NK-92 (cell line): ENCODE results near the gene SLC23A3.

Experiments
- DNase-seq: peaks from one replicate; lab custom pipeline; 2025; ENCODE audit not compliant: unreplicated experiment; lab: John Stamatoyannopoulos, UW

SLC23A3 gene

DNA sequence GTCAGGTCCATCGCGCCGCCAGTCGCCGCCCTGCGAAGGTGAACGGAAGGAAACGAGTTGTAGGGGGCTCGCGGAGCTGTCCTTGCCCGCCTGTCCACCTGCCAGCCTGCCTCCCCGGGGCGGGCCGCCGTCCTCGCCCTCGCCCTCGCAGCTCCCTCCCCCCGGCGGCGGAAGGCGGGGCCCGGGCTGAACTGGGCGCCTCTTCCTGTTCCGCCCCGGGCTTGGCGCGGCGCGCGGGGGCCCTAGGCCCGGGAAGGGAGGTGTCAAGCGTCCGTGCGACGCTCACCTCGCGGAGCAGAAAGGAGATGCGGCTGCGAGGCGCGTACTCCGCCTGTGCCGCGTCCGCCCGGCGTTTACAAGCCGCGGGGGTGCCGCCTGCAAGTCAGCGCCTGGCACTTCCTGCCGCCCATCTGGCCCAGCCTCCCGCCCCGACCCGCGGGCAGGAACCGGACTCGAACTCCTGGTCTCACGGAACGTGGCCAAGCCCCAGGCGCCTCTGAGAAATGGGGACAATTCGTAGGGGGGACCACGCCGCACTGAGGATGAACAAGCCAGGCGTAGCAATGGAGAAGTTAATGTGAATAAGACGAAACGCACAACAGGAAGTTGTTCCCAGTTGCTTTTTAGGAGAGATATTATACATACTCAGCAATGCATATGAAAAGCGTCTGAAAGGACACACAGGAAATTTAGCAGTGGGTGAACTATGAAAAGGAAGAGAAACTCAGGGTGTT lies 7.2 kb upstream of the SLC23A3 start, which contains the start of gene CNPPD1:
Gene CNPPD1, minus strand, starts transcription at position 108 of the 734 bp plus-strand sequence. Its CDS starts 97 bp downstream, at position 11.
- DNase-seq, result no peak

GRCh38 chr2:219175928-219176817 lies 6.3 kb upstream of the SLC23A3 start:
- no peak for DNase-seq

GRCh38 chr2:219175486-219175885 lies 5.7 kb upstream of the SLC23A3 start:
- DNase-seq, result no peak

- DNase-seq, result no peak
These were observed 5.0 kb upstream of the SLC23A3 start for GRCh38 chr2:219174801-219175200.

DNA sequence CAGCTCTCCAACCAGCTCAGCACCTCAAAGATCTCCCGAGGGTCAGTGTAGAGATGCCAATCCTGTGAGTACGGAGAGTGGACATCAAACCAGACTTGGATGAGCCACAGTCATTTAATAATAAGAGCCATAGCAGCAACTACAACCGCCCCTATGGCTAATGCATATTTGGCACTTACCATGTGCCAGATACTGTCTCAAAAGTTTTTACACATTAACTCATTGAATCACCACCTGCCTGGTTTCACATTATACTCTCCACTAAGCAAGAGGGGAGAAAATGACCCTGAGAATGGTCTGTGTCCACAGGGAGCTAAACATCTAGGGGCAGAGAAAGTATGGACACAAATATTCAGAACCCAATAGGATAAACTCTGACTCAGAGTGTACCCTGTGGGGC lies 4.3 kb upstream of the SLC23A3 start:
- DNase-seq, result no peak

DNA sequence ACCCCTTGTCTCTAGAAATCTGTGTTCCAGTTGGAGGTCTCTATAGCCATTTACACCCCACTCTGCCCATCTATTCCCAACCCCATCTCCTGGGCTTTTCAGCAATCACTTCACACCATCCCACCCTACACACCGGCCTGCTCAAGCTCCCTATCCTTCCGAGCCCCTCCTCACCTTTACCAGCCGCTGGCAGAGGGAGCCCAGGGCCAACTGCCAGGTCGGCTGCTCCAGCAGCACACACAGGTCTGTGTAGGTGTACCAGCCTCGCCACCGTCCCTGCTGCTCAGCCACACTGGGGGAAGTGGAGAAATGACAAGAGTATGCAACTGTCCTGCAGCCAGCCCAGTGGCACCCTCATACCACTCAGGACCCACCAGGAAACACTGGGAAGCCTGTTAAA lies 3.3 kb upstream of the SLC23A3 start:
- no peak for DNase-seq

DNA sequence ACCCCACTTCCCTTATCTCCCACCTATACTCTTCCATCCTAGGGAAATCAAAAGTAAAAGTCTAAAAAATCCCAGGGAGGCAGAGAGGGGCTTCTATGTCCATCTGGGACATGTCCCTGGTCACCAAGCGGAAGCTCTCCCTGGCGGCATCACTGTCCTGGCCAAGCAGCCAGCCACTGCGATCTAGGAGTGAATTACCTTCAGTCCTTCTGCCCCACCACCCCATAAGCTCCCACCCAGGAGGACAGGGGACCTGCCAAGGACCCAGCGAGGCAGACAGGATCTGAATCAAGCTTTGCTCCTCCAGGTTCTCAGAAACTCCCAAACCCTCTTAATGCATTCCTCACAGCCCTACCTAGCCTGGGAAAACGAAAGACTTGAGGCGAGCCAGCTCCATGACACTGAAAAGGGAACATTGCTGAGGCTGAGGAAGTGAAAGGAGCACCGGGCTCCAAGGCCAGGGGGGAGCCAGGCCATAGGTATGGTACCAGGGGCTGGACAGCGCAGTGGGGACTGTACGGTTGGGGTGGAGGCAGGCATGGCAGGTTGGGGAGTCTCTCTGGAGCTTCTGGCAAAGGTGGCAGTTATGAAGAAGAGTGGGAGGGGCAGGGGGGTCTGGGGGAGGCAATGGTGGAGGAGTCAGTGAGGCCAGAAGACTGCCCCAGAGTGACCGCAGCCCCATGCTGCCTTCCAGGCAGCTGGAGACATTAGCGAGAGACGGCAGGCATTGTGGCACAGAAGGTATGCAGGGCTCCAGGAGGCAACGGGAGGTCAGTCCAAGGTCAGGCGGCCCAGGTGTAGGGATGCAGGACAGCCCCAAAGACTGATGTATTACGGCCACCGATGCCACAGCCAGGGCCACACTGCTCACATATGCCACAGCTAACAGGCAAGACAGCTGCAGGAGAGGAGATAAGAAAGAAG lies 2.7 kb upstream of the SLC23A3 start:
- DNase-seq, result no peak

DNA sequence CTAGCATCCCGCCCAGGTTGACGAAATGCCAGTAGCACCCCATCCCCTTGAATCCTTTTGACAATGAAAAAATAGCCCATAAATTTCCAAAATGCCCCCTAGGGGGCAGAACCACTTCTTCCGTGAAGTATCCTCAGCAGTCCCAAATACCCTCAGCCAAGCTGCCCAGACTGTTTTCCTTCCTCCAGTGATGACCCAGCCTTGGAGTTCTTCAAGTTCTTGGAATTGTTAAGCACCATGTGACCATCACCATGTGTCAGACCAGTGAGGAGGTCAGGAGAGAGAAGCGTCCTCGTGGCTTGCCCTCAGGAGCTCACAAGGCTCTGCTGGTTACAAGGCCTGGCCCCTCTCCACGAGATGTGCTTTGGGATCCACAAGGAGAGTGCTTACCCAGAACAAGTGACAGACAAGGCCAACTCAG lies 1.4 kb upstream of the SLC23A3 start:
- DNase-seq, result no peak

DNA sequence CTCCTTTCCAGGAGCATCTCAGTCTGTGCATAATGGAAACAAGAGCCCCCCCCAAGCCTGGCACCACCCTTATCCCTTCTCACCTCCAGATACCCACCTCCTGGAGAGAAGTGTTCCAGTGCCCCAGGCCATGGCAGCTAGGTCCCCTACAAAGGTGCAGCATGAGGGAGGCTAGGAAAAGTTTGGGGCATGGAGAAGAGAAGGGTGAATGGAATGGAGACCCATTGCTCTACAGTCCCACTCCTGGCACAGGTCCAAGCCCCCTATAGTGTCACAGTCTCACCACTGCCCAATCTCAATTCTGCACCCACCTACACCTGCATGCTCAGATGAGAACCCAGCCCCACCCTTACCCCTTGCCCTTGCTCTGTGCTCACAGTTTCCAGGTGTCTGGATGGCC lies 897 bp downstream of the SLC23A3 start:
- no peak for DNase-seq

DNA sequence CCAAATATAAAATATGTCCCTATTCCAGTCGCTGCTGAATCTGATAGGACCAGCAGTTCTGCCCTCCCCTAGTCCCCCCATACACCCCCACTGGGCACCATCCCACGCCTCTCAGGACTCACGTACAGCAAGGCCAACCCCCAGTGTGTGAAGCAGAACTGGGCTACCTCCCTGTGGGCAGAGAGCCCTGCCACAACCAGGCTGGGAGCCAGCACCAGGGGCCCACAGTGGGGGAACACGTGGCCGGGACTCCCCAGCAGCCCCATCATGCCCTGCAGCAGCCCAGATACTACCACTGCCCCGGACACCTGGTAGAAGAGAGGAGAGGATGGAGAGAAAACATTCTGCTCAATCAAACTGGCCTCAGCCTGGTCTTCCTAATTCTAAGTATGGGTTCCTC lies 1.3 kb downstream of the SLC23A3 start:
- DNase-seq, result no peak

DNA sequence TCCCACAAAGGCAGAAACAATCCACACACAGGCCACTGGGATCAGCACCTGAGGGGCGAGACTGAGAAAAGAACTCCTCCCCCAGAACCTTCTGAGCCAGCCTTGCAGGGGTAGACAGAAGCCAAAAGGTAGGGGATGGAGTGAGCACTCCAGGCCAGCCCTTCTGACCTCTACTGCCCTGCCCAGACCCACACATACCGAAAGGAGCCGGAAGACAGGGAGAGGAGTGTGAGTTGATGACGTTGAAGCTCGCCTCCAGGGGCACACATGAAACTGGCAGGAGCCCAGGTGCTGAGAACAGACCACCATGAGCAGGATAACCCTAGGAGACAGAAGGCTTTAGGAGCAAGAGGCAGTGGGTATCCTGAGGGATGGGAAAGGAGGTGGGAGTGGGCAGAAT lies 1.8 kb downstream of the SLC23A3 start:
- no peak for DNase-seq

- no peak for DNase-seq
These were observed 4.5 kb downstream of the SLC23A3 start for GRCh38 chr2:219165058-219165911.

- DNase-seq, result no peak
These were observed 6.7 kb downstream of the SLC23A3 start for GRCh38 chr2:219163156-219163555.

- no peak for DNase-seq
These were observed 8.7 kb downstream of the SLC23A3 start for GRCh38 chr2:219161097-219161496.

DNA sequence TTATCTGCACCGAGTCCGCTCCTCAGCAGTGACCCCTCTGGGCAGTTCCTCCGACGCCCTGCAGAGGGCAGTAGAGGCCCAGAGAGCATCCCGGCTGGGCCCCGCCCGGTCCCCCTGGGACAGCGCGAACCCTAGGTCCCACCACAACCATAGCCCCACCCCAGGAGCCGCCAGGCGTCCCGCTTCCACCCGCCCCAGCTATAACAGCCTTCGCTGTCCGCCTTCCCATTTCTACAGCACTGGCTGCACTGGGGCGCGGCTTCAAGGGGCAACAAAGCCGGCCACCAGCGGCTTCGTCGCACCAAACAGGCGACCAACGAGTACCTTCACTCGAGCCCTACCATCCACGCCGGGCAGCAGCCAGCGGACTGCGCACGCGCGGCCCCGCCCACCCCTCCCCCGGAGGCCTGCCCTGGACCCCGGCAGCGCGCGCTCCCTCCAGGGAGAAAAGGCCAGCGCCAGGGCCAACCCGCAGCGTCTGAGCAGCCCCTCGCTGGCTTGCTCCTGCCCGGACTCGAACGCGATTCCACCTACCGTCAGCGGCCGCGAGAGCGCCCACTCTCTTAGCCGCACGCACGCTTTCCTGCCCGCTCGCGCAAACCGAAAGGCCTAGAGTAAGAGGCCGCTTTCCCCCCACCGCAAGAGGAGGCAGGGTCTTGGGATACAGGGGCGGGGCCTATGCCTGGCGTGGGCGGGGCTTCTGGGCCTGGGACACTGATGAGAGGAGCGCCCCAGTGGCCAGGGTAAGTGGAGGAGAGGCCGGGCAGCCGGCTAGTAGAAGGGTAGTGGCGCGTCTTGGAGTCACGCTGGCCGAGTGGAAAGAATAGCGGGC lies 9.4 kb downstream of the SLC23A3 start, which contains the start of gene NHEJ1:
Gene NHEJ1, minus strand, starts transcription at position 630 of the 832 bp plus-strand sequence. CDS start 2,453 bp downstream, outside the sequence.
- DNase-seq, result peak; percentile 36

DNA sequence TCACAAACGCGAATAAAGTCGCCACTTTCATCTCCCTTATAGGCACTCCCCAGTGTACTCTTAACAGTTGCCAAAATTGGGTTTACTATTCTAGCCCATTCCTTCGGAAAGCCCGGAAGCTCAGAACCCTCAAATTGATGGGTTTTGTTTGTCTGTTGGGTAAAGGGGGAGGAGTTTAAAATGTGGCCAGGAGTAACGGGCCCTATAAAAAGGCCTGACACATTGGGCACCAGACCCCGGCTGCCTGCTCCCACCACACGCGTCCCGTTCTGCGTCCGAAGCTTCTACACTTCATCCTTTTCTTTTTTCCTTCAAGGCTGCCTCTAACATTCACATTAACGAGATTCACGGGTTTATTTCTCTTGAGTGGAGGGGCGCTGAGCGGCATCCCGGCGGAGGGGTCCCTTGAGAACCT lies 10.1 kb downstream of the SLC23A3 start:
- DNase-seq, result no peak

DNA sequence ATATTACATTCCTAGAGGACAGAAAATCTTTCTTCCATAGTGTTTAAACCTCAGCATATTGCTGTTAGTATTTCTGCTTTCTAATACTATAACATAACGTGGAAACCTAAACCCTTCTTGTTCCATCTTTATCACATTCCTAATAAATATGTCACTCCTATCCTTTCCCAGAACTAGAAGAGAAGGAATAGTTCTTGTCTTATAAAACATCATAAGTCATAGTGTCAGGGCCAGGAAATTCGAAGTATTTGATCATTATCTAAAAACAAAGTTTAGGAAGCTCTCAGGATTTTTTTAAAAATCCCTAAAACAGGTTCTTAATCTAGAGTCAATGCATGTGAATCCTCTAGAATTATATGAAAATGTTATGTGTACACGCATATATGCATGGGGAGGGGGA lies 11.2 kb downstream of the SLC23A3 start:
- no peak for DNase-seq

- no peak for DNase-seq
These were observed 11.8 kb downstream of the SLC23A3 start for GRCh38 chr2:219158025-219158424.

DNA sequence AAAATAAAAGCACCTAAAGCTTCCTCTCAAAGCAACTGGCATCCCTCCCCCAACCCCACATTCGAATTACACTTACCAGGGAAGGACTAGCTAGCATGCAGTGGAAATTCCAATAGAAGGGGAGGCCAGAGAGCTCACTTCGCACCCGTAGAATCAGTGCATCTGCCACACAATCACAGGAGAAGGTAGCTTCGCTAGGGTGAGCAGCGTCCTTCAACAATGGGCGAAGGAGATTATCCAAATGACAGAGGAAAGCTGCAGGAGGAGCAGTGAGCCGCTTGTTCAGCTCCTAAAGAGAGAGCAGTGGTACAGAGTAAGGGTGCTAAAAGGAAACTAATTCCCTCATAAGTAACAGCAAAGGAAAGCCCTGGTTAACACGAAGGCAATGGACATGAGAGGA lies 12.4 kb downstream of the SLC23A3 start:
- DNase-seq, result no peak
